GM18508 (cell line): ENCODE results near the gene ANKRD62.

Source experiments
- ATAC-seq: cut with Tn5 transposase; IDR thresholded peaks from one replicate; pipeline ENCODE4 v1.9.1; 2021; ENCODE audit warnings: moderate number of reproducible peaks; ENCODE audit not compliant: insufficient read depth, unreplicated experiment

Gene ANKRD62

GRCh38 chr18:12093520-12094257 is at the start of gene ANKRD62:
TSS of gene ANKRD62 (plus strand) at chr18:12093843. CDS start at chr18:12094018, 175 bp downstream.
- ATAC-seq = no peak

- no peak for ATAC-seq
These were observed 49.1 kb upstream of the ANKRD62 start for GRCh38 chr18:12044591-12044990.

GRCh38 chr18:12046046-12046750 is 47.4 kb upstream of the ANKRD62 start:
- no peak for ATAC-seq

GRCh38 chr18:12046751-12047335 is 46.8 kb upstream of the ANKRD62 start:
- ATAC-seq = no peak

- ATAC-seq = no peak
These were observed 45.4 kb upstream of the ANKRD62 start for GRCh38 chr18:12048010-12048826.

- no peak for ATAC-seq
These were observed 44.8 kb upstream of the ANKRD62 start for GRCh38 chr18:12048827-12049175.

- ATAC-seq = peak; percentile 80
These were observed 43.4 kb upstream of the ANKRD62 start for GRCh38 chr18:12049978-12050811.

GRCh38 chr18:12052866-12053265 is 40.8 kb upstream of the ANKRD62 start:
- no peak for ATAC-seq

- ATAC-seq = no peak
These were observed 40.4 kb upstream of the ANKRD62 start for GRCh38 chr18:12053289-12053688.

- ATAC-seq = no peak
These were observed 37.4 kb upstream of the ANKRD62 start for GRCh38 chr18:12056034-12056883.

- ATAC-seq = no peak
These were observed 36.7 kb upstream of the ANKRD62 start for GRCh38 chr18:12056884-12057402.

- ATAC-seq = no peak
These were observed 36.1 kb upstream of the ANKRD62 start for GRCh38 chr18:12057419-12058039.

GRCh38 chr18:12059334-12060181 is 34.1 kb upstream of the ANKRD62 start:
- no peak for ATAC-seq

GRCh38 chr18:12060182-12060870 is 33.3 kb upstream of the ANKRD62 start:
- ATAC-seq = no peak

GRCh38 chr18:12061685-12062084 is 32.0 kb upstream of the ANKRD62 start:
- no peak for ATAC-seq

- ATAC-seq = no peak
These were observed 30.7 kb upstream of the ANKRD62 start for GRCh38 chr18:12062974-12063373.
